Naive thymus-derived CD4-positive, alpha-beta T cell (primary cell): ENCODE data around the gene SLC6A6. TPM values are rescaled to one million over a fixed set of nuclear protein-coding genes. Genes with fewer than 3 reads are reported as not detected.

Source experiments
- ATAC-seq: fragments of 150-1000 bp; cut with Tn5 transposase; 2 replicates; pipeline ENCODE4 v1.10.0; 2021; ENCODE audit warnings: mild to moderate bottlenecking, moderate library complexity
- CTCF ChIA-PET: fragments of 350-600 bp; sonication (Branson Sonifier 250); formaldehyde crosslinking; loops from one replicate; lab custom pipeline; 2021; ENCODE audit warnings: antibody characterized with exemption; lab: Charles Lee
- POLR2A ChIA-PET: fragments of 350-600 bp; sonication (Branson Sonifier 250); formaldehyde crosslinking; loops from one replicate; lab custom pipeline; 2021; ENCODE audit warnings: antibody characterized with exemption, inconsistent platforms; lab: Charles Lee
- DNase-seq, 9 donors: peaks; one replicate each; pipeline versions ENCODE4 v3.0.0 to v3.0.0-alpha.2; 2020 to 2022; ENCODE audit warnings: mixed read lengths in 1 of 9
- H3K27ac ChIP-seq: one replicate; pipeline ENCODE4 v1.7.0; 2013; ENCODE audit warnings: mild to moderate bottlenecking, low read depth, low read length, moderate library complexity
- H3K27me3 ChIP-seq, 2 donors: one replicate each; pipeline ENCODE4 v1.7.0; 2013; ENCODE audit warnings: low read length in 2 of 2, mild to moderate bottlenecking in 2 of 2, moderate library complexity in 2 of 2; ENCODE audit not compliant: control insufficient read depth in 2 of 2, insufficient read depth in 2 of 2
- H3K36me3 ChIP-seq, 3 experiments: 1 replicate in 2 of 3; 2 replicates in 1 of 3; pipeline ENCODE4 v1.7.0; 2013; ENCODE audit warnings: low read length in 3 of 3, mild to moderate bottlenecking in 3 of 3, moderate library complexity in 1 of 3; ENCODE audit not compliant: insufficient read depth in 3 of 3, control insufficient read depth in 2 of 3
- H3K4me1 ChIP-seq, 2 donors: one replicate each; pipeline ENCODE4 v1.7.0; 2013; ENCODE audit warnings: low read length in 2 of 2, mild to moderate bottlenecking in 2 of 2, moderate library complexity in 1 of 2; ENCODE audit not compliant: control insufficient read depth in 2 of 2, insufficient read depth in 2 of 2
- H3K4me3 ChIP-seq: 2 replicates; pipeline ENCODE4 v1.7.0; 2013; ENCODE audit warnings: mild to moderate bottlenecking, low read length
- H3K9me3 ChIP-seq, 3 experiments: 1 replicate in 2 of 3; 2 replicates in 1 of 3; pipeline ENCODE4 v1.7.0; 2013; ENCODE audit warnings: low read length in 3 of 3; ENCODE audit not compliant: control insufficient read depth in 2 of 3
- H3K27ac Mint-ChIP-seq, 9 donors: one replicate each; pipeline ENCODE4 v1.8.0; 2020 to 2022; ENCODE audit warnings: mixed read lengths in 9 of 9, mild to moderate bottlenecking in 8 of 9, moderate library complexity in 5 of 9, inconsistent platforms in 2 of 9
- H3K27me3 Mint-ChIP-seq, 5 donors: one replicate each; pipeline ENCODE4 v1.8.0; 2021 to 2022; ENCODE audit warnings: mixed read lengths in 5 of 5, mild to moderate bottlenecking in 1 of 5
- H3K36me3 Mint-ChIP-seq, 5 donors: one replicate each; pipeline ENCODE4 v1.8.0; 2020 to 2022; ENCODE audit warnings: mixed read lengths in 5 of 5, mild to moderate bottlenecking in 3 of 5, inconsistent platforms in 1 of 5
- H3K4me1 Mint-ChIP-seq, 7 donors: one replicate each; pipeline ENCODE4 v1.8.0; 2020 to 2022; ENCODE audit warnings: mixed read lengths in 7 of 7, mild to moderate bottlenecking in 3 of 7, inconsistent platforms in 1 of 7
- H3K4me3 Mint-ChIP-seq, 10 donors: one replicate each; pipeline ENCODE4 v1.8.0; 2020 to 2022; ENCODE audit warnings: mild to moderate bottlenecking in 10 of 10, mixed read lengths in 10 of 10, moderate library complexity in 6 of 10, inconsistent platforms in 2 of 10
- H3K9me3 Mint-ChIP-seq, 11 donors: one replicate each; pipeline ENCODE4 v1.8.0; 2020 to 2022; ENCODE audit warnings: mixed read lengths in 11 of 11, mild to moderate bottlenecking in 4 of 11, inconsistent platforms in 1 of 11, moderate library complexity in 1 of 11
- intact Hi-C, 2 donors: fragments of 100-400 bp; cut with micrococcal nuclease; formaldehyde crosslinking; loops; one replicate each; pipeline ENCODE4 v1.15.1; 2023
- polyA plus RNA-seq, 2 donors: library from polyadenylated mRNA; unstranded; fragments of 300-500 nt; fragmentation: Illumina TruSeq; gene quantifications; one replicate each; pipeline ENCODE4 v1.2.3, GENCODE V29; 2021
- total RNA-seq, 6 experiments: library from RNA in 5 of 6; stranded (reverse) in 5 of 6; gene quantifications; 1 replicate in 5 of 6; 2 replicates in 1 of 6; pipeline ENCODE4 v1.2.3 and lab custom pipeline; 2021 to 2026

The SLC6A6 gene
- total and polyA plus RNA-seq, 7 experiments from 2014 or later: 3.0 to 87.5 (median 35.2) TPM

- Histone ChIP-seq H3K4me1 (no peaks in the 10 kb centered on the region), H3K27me3 (no peaks in the 10 kb centered on the region), H3K36me3 (no peaks in the 10 kb centered on the region), H3K9me3 (no peaks in the 10 kb centered on the region), H3K27ac (no peak overlapping the region), H3K4me3 (no peak overlapping the region)
- no peak for ATAC-seq
- no peak for DNase-seq
- POLR2A ChIA-PET: no interaction called here
- intact Hi-C loops: no loop called here
- Mint-ChIP-seq H3K27me3 (peaks cover 0 to 13% (median 4%) of the 10 kb centered on the region in 5 donors), H3K36me3 (peaks cover 0 to 3% (median 0%) of the 10 kb centered on the region in 5 donors), H3K4me3 (no peak overlapping the region), H3K27ac (no peak overlapping the region), H3K9me3 (no peaks in the 10 kb centered on the region), H3K4me1 (peaks cover 0 to 1% (median 0%) of the 10 kb centered on the region in 7 donors)
- CTCF ChIA-PET: no interaction called here
Measured at GRCh38 chr3:14537590-14538450, 135.4 kb downstream of the SLC6A6 start.

- ATAC-seq (no peak), DNase-seq (no peak)
- intact Hi-C loops: no loop called here
- no peaks in the 10 kb centered on the region for H3K27me3 ChIP-seq
- no peaks in the 10 kb centered on the region for H3K9me3 ChIP-seq
- H3K27me3 Mint-ChIP-seq: peaks cover 0 to 9% (median 0%) of the 10 kb centered on the region in 5 donors
- no peak overlapping the region for H3K4me3 ChIP-seq
- ChIA-PET POLR2A (interaction anchor here (0.5 kb wide), 1 partner anchor 896 kb away, joined by 3 read pairs; no protein-coding TSS in a partner anchor), CTCF (no interaction called here)
- no peak overlapping the region for H3K27ac ChIP-seq
- no peaks in the 10 kb centered on the region for H3K4me1 ChIP-seq
- no peak overlapping the region for H3K27ac Mint-ChIP-seq
- H3K9me3 Mint-ChIP-seq: no peaks in the 10 kb centered on the region
- peaks cover 0 to 1% (median 0%) of the 10 kb centered on the region in 7 donors for H3K4me1 Mint-ChIP-seq
- H3K36me3 ChIP-seq: no peaks in the 10 kb centered on the region
- no peaks in the 10 kb centered on the region for H3K36me3 Mint-ChIP-seq
- H3K4me3 Mint-ChIP-seq: no peak overlapping the region
Measured at GRCh38 chr3:14538451-14539088, 136.2 kb downstream of the SLC6A6 start.

Other genes starting within 250 kb of the SLC6A6 start
- gene XPC, start 224.0 kb upstream of the SLC6A6 start, total RNA-seq: 10 to 100 TPM; 56.3 to 94.8 (median 78.1) TPM
- gene XPC, start 224.0 kb upstream of the SLC6A6 start, polyA plus RNA-seq: 10 to 100 TPM; 50.0 to 54.2 TPM
- gene LSM3, start 223.8 kb upstream of the SLC6A6 start, total RNA-seq: 10 to 100 TPM in 1 of 5 experiments, 1 to 10 TPM in 4; 6.0 to 14.1 (median 8.0) TPM
- 10 to 100 TPM; 10.5 to 26.2 TPM for gene LSM3, start 223.8 kb upstream of the SLC6A6 start, polyA plus RNA-seq
- gene GRIP2, start 137.7 kb downstream of the SLC6A6 start, total RNA-seq: not detected
- gene GRIP2, start 137.7 kb downstream of the SLC6A6 start, polyA plus RNA-seq: not detected
- 10 to 100 TPM; 21.6 to 59.2 (median 46.2) TPM for gene CCDC174, start 249.2 kb downstream of the SLC6A6 start, total RNA-seq
- 10 to 100 TPM; 18.3 to 20.9 TPM for gene CCDC174, start 249.2 kb downstream of the SLC6A6 start, polyA plus RNA-seq